K562 (cell line): ENCODE data around the gene MLIP. TPM values are rescaled to one million over a fixed set of nuclear protein-coding genes. Genes with fewer than 3 reads are reported as not detected.

Experiments
- ATAC-seq: fragments of 200-7000 bp; cut with Tn5 transposase; 3 replicates; pipeline ENCODE4 v1.9.1; 2020; ENCODE audit warnings: moderate library complexity
- BruUV-seq: library from RNA; stranded (reverse); fragments of 400-500 nt; replicated peaks from 2 replicates; lab custom pipeline; 2021; lab: Mats Ljungman, UMichigan
- CTCF ChIA-PET: fragments of 300-600 bp; formaldehyde crosslinking; extraction: SDS; loops from one replicate; lab custom pipeline; 2021; ENCODE audit warnings: low intra/inter-chr PET ratio; lab: Yijun Ruan, JAX
- POLR2A ChIA-PET: fragments of 300-600, 350-650 bp; sonication (Branson Sonifier 250); formaldehyde crosslinking; extraction: SDS; loops from one replicate; lab custom pipeline; 2021; ENCODE audit warnings: antibody characterized with exemption, inconsistent platforms; lab: Yijun Ruan, JAX
- DNase-seq, 4 experiments: peaks; one replicate each; pipeline versions ENCODE4 v3.0.0 to v3.0.0-alpha.2; 2011 to 2018; ENCODE audit warnings: low spot score in 3 of 4, mixed read lengths in 3 of 4; ENCODE audit errors: extremely low read depth in 1 of 4
- FAIRE-seq: peaks from 2 replicates; lab custom pipeline; 2011; peaks lifted over from hg19 to GRCh38; lab: Jason Lieb, UNC
- H2AFZ ChIP-seq: 2 replicates; pipeline ENCODE4 v1.6.0; 2011; ENCODE audit warnings: low read depth, low read length, control low read depth, inconsistent platforms
- H3K27ac ChIP-seq: fragments of 200-600 bp; 3 replicates; pipeline ENCODE4 v1.8.0; 2011; ENCODE audit warnings: low read depth, mild to moderate bottlenecking, control low read depth, inconsistent platforms, low read length, moderate library complexity, mixed read lengths; ENCODE audit errors: extremely low read depth
- H3K27me3 ChIP-seq, 2 experiments: fragments of 300-600 bp in 1 of 2; 2 replicates in 1 of 2; 3 replicates in 1 of 2; pipeline versions ENCODE4 v1.6.0 to v1.8.0; 2011; ENCODE audit warnings: inconsistent platforms in 2 of 2, low read length in 2 of 2, mild to moderate bottlenecking in 1 of 2, mixed read lengths in 1 of 2, moderate library complexity in 1 of 2; ENCODE audit not compliant: control insufficient read depth in 2 of 2, insufficient read depth in 2 of 2
- H3K36me3 ChIP-seq: fragments of 300-600 bp; 3 replicates; pipeline ENCODE4 v1.8.0; 2011; ENCODE audit warnings: mild to moderate bottlenecking, low read length, inconsistent platforms; ENCODE audit not compliant: control insufficient read depth, insufficient read depth
- H3K4me1 ChIP-seq, 2 experiments: fragments of 200-600 bp in 1 of 2; replicated peaks in 1 of 2; 2 replicates in 1 of 2; 3 replicates in 1 of 2; pipeline versions ENCODE4 v1.5.1 to v1.8.0; 2011; ENCODE audit warnings: inconsistent platforms in 2 of 2, low read length in 2 of 2, mild to moderate bottlenecking in 1 of 2, mixed read lengths in 1 of 2, moderate library complexity in 1 of 2; ENCODE audit not compliant: control insufficient read depth in 2 of 2, insufficient read depth in 2 of 2
- H3K4me2 ChIP-seq: 2 replicates; pipeline ENCODE4 v1.6.1; 2011; ENCODE audit warnings: low read length, control low read depth, inconsistent platforms, mixed read lengths; ENCODE audit not compliant: insufficient read depth
- H3K4me3 ChIP-seq: fragments of 200-600 bp; sonication (generic), shearing (Covaris generic); 2 replicates; pipeline ENCODE4 v1.5.1; 2016; ENCODE audit warnings: control low read depth, inconsistent platforms
- H3K79me2 ChIP-seq: fragments of 200-600 bp; 3 replicates; pipeline ENCODE4 v1.8.0; 2011; ENCODE audit warnings: low read length, inconsistent platforms; ENCODE audit not compliant: control insufficient read depth, insufficient read depth
- H3K9ac ChIP-seq, 2 experiments: 2 replicates each; pipeline versions ENCODE4 v1.6.0 to v1.6.1; 2011; ENCODE audit warnings: low read depth in 2 of 2, low read length in 2 of 2, control low read depth in 1 of 2, inconsistent platforms in 1 of 2, mild to moderate bottlenecking in 1 of 2, mixed read lengths in 1 of 2; ENCODE audit not compliant: insufficient read depth in 1 of 2
- H3K9me1 ChIP-seq: one replicate; pipeline ENCODE4 v1.6.0; 2011; ENCODE audit warnings: inconsistent platforms, mild to moderate bottlenecking, low read length, moderate library complexity; ENCODE audit not compliant: control insufficient read depth, insufficient read depth
- H3K9me3 ChIP-seq: replicated peaks from 2 replicates; pipeline ENCODE4 v1.5.1; 2011; ENCODE audit warnings: low read depth, low read length, inconsistent platforms; ENCODE audit not compliant: control insufficient read depth, insufficient read depth
- H4K20me1 ChIP-seq: replicated peaks from 2 replicates; pipeline ENCODE4 v1.6.1; 2011; ENCODE audit warnings: low read length, inconsistent platforms, mixed read lengths; ENCODE audit not compliant: control insufficient read depth, insufficient read depth
- ATF2 ChIP-seq: sonication (generic); formaldehyde crosslinking; IDR thresholded peaks from 2 replicates; pipeline ENCODE4 v1.8.1; 2022; ENCODE audit warnings: missing genetic modification reagents
- BRD9 ChIP-seq: fragments of 450-650 bp; IDR thresholded peaks from 2 replicates; pipeline ENCODE4 v1.6.1; 2018; ENCODE audit warnings: low read depth; ENCODE audit not compliant: partially characterized antibody
- NR2F6 ChIP-seq: fragments of 450-650 bp; formaldehyde crosslinking; IDR thresholded peaks from 2 replicates; pipeline ENCODE4 v1.4.0; 2020; ENCODE audit warnings: mild to moderate bottlenecking
- U2AF1 ChIP-seq: fragments of 200-400 bp; formaldehyde crosslinking; optimal IDR thresholded peaks from 2 replicates; pipeline ENCODE3; 2017; ENCODE audit warnings: mild to moderate bottlenecking, low read depth, low read length, moderate library complexity
- ZNF655 ChIP-seq: fragments of 250-450 bp; sonication (Bioruptor Pico); IDR thresholded peaks from 2 replicates; pipeline ENCODE4 v1.5.0; 2021
- WGBS: fragments of 100-300 bp; shearing (Covaris generic); methylation state at CpG from one replicate; pipeline ENCODE4 v1.1.6; 2016; ENCODE audit warnings: low coverage, mixed read lengths; ENCODE audit not compliant: insufficient coverage; ENCODE audit errors: missing lambda C conversion rate; 5-methylcytosine and 5-hydroxymethylcytosine counted together
- in situ Hi-C: fragments of 300-500 bp; cut with MboI; formaldehyde crosslinking; loops from 4 replicates; pipeline ENCODE4 v1.15.0; 2018; ENCODE audit warnings: inconsistent platforms, mixed read lengths
- intact Hi-C: fragments of 100-400 bp; cut with micrococcal nuclease; formaldehyde crosslinking; loops from 2 replicates; pipeline ENCODE4 v1.14.2; 2022
- polyA plus RNA-seq, 8 experiments: library from polyadenylated mRNA; depleted of rRNA in 4 of 8; stranded (reverse) in 5 of 8; unstranded in 3 of 8; fragments of >200 nt; fragmentation: Nextera tagmentation in 2 of 8; fragmentation: Illumina TruSeq in 1 of 8; extraction: Ambion mirVana in 2 of 8; extraction: Trizol in 1 of 8; gene quantifications; 2 replicates each; pipeline versions ENCODE4 v1.2.1 to v1.2.3, GENCODE V29; 2011 to 2014; ENCODE audit warnings: inconsistent platforms in 1 of 8, missing spikeins in 1 of 8
- total RNA-seq, 7 experiments: library from RNA; depleted of rRNA in 6 of 7; stranded (reverse); fragments of >200 nt in 6 of 7; fragmentation: Illumina TruSeq in 2 of 7; extraction: Trizol in 2 of 7; gene quantifications; 2 replicates each; pipeline versions ENCODE4 v1.2.1 to v1.2.3, GENCODE V29; 2011 to 2021; ENCODE audit warnings: low replicate concordance in 1 of 7

Gene MLIP
- total and polyA plus RNA-seq, 9 of the 15 experiments (the other 6 are each of a cell fraction or from before 2014, with no cell fraction given): not detected

DNA sequence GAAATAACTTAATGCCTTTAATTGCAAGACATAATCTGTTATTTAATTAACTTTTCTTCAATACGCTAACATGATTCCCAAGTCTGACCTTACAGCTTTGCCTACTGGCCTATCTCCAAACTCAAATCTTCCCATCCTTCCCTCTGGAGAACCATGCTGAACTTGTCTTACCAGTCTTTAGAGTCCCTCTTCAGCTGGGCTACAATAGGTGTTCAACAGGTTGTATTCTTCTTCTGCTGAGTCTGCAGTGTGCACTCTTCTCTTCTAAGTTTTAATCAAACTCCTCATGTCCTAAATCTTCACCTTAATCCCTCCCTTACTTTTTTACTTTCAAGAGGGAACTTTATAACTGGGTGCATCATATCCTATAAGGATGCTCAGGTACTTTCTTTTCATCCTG lies 121.5 kb downstream of the MLIP start:
- Histone ChIP-seq H3K4me2 (no peak overlapping the region), H3K4me1 (no peaks in the 10 kb centered on the region), H3K27me3 (no peaks in the 10 kb centered on the region), H3K9ac (no peak overlapping the region), H3K27ac (no peak overlapping the region), H3K9me3 (no peaks in the 10 kb centered on the region), H3K9me1 (no peaks in the 10 kb centered on the region), H3K36me3 (no peaks in the 10 kb centered on the region), H3K79me2 (no peaks in the 10 kb centered on the region), H3K4me3 (no peak overlapping the region), H4K20me1 (no peaks in the 10 kb centered on the region), H2AFZ (no peak overlapping the region)
- no peak for FAIRE-seq
- intact Hi-C loops: no loop called here
- in situ Hi-C loops: no loop called here
- no peak for ATAC-seq
- POLR2A ChIA-PET: no interaction called here
- no peak for TF ChIP-seq NR2F6 (CRISPR knock-in tag)
- no peak for TF ChIP-seq BRD9
- TF ChIP-seq U2AF1: no peak
- CTCF ChIA-PET: no interaction called here
- no TSS peak for BruUV-seq
- 0% methylated on average over 1 of the region's 1 CpG for WGBS
- DNase-seq: no peak

- no peak for FAIRE-seq
- 0% methylated on average over 2 of the region's 2 CpGs for WGBS
- no peak for TF ChIP-seq ZNF655 (CRISPR knock-in tag)
- no peak for TF ChIP-seq ATF2
These were observed 123.3 kb downstream of the MLIP start for GRCh38 chr6:54234539-54234938.

More at GRCh38 chr6:54234539-54234938, 123.3 kb downstream of the MLIP start:
- Histone ChIP-seq H3K36me3 (no peaks in the 10 kb centered on the region), H3K4me3 (no peak overlapping the region), H4K20me1 (no peaks in the 10 kb centered on the region), H3K79me2 (no peaks in the 10 kb centered on the region), H3K27ac (no peak overlapping the region), H3K9ac (no peak overlapping the region), H3K27me3 (no peaks in the 10 kb centered on the region), H3K4me1 (no peaks in the 10 kb centered on the region), H2AFZ (no peak overlapping the region), H3K9me1 (no peaks in the 10 kb centered on the region), H3K4me2 (no peak overlapping the region), H3K9me3 (no peaks in the 10 kb centered on the region)
- in situ Hi-C loops: no loop called here
- DNase-seq: no peak
- POLR2A ChIA-PET: no interaction called here
- BruUV-seq: no TSS peak
- no peak for ATAC-seq
- CTCF ChIA-PET: no interaction called here
- intact Hi-C loops: no loop called here
